ENCODE results near the gene ENDOV. TPM values are rescaled to one million over a fixed set of nuclear protein-coding genes. Genes with fewer than 3 reads are reported as not detected.

ENDOV gene
- total RNA-seq, 1 donor, result 13.4 TPM

DNA sequence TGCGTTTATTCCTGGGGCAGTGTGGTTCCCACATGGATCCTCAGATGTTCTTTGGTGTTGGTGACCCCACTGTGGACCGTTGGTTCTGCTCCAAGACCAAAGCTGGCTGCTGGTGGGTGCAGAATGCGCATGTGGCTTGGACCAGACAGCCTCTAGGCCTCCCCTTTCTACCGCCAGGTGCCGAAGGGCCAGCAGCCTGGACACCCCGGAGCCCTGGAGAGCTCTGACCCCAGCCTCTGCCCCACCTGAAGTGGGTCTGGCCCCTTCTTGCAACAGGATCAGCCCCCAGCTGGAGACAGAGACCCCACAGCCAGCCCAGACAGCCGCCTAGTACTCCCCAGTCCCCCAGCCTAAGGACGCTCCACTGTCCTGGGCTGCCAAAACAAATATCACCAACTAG is 43.0 kb downstream of the ENDOV start:
- TF ChIP-seq, protein P1, sequence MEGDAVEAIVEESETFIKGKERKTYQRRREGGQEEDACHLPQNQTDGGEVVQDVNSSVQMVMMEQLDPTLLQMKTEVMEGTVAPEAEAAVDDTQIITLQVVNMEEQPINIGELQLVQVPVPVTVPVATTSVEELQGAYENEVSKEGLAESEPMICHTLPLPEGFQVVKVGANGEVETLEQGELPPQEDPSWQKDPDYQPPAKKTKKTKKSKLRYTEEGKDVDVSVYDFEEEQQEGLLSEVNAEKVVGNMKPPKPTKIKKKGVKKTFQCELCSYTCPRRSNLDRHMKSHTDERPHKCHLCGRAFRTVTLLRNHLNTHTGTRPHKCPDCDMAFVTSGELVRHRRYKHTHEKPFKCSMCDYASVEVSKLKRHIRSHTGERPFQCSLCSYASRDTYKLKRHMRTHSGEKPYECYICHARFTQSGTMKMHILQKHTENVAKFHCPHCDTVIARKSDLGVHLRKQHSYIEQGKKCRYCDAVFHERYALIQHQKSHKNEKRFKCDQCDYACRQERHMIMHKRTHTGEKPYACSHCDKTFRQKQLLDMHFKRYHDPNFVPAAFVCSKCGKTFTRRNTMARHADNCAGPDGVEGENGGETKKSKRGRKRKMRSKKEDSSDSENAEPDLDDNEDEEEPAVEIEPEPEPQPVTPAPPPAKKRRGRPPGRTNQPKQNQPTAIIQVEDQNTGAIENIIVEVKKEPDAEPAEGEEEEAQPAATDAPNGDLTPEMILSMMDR (IDR thresholded peaks at IDR 0.05; ENCODE audit: insufficient read depth, low read depth, low read length), result no peak
- no peak overlapping the region for H3K4me3 ChIP-seq (ENCODE audit: low read depth, low read length)
- no peak for DNase-seq (ENCODE audit: low read depth)

DNA sequence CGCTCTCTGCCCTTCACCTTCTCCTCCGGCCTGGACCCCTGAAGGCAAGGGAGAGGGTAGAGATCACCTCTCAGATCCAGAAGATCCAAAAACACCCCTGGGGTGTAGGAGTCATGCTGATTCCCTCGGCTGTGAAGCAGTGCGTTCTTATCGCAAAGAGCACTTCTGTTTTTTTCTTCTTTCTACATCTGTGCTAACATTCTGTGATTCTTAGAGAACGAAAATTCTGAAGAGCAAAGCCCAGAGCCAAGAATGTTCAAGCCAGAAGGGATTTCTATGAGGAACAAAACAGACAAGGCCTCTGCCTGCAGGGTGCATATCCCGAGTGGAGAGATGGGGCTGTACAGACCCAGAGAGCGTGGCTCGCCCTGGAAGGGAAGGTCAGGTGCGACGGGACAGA is 44.3 kb downstream of the ENDOV start:
- TF ChIP-seq, protein P1 (IDR thresholded peaks at IDR 0.05; ENCODE audit: insufficient read depth, low read depth, low read length), result no peak
- H3K4me3 ChIP-seq (ENCODE audit: low read depth, low read length), result no peak overlapping the region
- no peak for DNase-seq (ENCODE audit: low read depth)

DNA sequence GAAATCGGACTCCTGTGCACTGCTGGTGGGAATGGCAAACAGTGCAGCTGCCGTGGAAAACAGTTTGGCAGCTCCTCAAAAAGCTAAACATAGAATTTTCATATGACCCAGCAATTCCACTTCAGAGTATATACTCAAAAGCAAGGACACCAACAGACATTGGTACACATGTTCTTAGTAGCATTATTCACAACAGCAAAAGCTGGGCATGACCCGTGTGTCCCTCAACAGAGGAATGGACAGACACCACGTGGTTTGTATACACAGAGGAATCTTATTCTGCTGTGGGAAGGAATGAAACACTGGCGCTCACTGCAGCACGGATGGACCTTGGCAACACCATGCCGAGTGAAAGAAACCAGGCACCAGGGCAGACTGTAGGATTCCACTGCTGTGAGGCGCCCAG is 45.5 kb downstream of the ENDOV start:
- peak; percentile 35 for DNase-seq (ENCODE audit: low read depth)
- TF ChIP-seq, protein P1 (IDR thresholded peaks at IDR 0.05; ENCODE audit: insufficient read depth, low read depth, low read length), result no peak
- no peak overlapping the region for H3K4me3 ChIP-seq (ENCODE audit: low read depth, low read length)

DNA sequence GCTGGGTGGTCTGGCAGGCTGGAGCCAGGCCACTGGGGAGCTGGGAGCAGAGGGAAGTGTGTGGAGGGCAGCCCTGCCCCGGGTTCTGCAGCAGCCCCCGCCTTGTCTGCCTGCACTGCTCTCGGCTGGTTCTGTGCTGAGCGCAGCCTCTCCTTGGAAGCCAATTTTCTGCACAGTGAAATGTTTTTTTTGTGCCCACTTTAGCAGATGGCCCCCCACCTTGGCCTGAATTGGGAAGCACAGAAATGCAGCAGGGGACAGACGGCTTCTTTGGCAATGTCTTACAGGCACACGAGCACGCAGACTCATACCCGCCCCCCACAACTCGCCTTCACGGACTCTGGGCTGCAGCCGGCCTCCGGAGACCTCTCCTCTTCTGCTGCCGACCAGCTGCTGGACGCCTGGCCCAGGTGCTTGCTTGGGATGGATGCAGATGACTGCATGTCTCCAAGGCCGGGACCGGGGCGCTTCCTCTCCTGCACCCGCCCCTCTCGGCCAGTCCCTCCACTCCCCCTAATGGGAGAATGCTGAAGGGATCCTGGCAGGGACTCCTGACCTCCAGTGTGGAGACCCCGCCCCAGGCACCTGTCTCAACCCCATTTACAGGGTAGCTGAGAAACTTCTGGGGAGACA is 46.7 kb downstream of the ENDOV start:
- H3K4me3 ChIP-seq (ENCODE audit: low read depth, low read length), result no peak overlapping the region
- TF ChIP-seq, protein P1 (IDR thresholded peaks at IDR 0.05; ENCODE audit: insufficient read depth, low read depth, low read length), result no peak
- DNase-seq (ENCODE audit: low read depth), result no peak

DNA sequence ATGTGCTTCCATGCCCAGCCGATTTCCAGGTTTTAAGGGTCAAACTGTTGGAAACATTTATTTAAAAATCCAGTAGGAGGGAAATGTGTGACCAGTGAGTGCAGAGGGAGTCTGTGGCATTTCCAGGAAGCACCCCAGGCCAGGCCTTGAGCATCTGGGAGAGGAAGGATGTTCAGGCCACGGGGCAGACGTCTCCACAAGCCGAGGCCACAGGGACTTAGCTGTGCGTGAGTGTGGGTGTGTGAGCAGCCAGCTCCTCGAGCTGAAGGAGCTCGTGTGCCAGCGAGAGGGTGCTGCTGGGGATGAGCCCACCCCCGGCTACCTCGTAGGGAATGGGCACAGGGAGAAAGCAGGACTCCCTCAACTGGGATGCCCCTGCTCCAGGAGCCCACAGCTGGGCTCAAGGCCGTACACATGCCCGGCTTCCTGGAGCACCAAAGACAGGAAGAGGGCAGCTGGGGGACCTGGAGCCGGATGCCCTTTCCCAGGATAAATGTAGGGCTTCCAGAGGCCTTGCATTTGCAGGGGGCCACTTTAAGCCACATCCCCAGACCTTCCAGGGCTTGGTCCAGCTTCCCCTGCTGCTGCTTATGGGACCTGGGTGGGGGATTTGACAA is 48.9 kb downstream of the ENDOV start:
- TF ChIP-seq, protein P1 (IDR thresholded peaks at IDR 0.05; ENCODE audit: insufficient read depth, low read depth, low read length), result no peak
- no peak for DNase-seq (ENCODE audit: low read depth)
- H3K4me3 ChIP-seq (ENCODE audit: low read depth, low read length), result no peak overlapping the region

DNA sequence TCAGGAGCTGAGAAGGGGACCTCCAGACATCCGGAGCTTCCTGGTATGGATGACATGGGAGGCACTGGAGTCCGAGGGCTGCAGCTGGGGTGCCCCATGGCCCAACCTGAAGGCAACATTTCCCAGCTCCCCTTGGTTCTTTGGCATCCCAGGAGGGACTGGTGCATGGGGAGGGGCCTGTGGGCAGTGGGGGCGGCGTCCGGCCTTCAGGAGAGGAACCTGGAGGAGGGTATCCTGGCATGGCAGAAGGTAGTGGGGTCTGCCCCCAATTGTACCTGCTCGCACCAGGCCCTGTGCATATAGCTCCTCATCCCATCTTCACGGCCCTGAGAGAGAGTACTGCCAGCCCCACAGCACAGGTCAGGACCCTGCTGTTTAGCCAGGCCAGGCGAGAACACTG is 49.5 kb downstream of the ENDOV start:
- TF ChIP-seq, protein P1 (IDR thresholded peaks at IDR 0.05; ENCODE audit: insufficient read depth, low read depth, low read length), result no peak
- DNase-seq (ENCODE audit: low read depth), result no peak
- H3K4me3 ChIP-seq (ENCODE audit: low read depth, low read length), result no peak overlapping the region
